ENCODE measurements around the gene GLRA2.

GLRA2 gene

DNA sequence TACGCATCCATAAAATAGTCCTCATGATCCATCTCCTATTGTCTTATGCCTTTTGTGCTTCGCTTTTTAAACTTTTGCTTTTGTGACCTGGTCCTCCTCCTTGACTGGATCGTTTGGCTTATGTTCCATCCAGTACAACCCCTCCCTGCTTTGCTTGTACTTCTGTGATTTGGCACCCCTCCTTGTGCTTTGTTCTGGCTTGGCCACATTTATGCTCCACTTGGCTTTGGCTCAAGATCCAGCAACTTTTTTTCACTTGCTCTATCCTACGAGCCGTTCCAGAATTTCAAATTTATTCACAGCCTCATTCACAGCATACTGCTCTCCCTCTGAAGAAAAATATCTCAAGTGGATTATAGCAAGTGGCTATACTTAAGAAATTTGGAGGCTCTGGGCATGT lies 28.0 kb upstream of the GLRA2 start:
- DNase-seq (ENCODE audit: extremely low spot score) = no peak
- ChIA-PET CTCF (no interaction called here), POLR2A (no interaction called here)
- TF ChIP-seq FOXA1 (IDR thresholded peaks at IDR 0.05) (no peak), SUZ12 (IDR thresholded peaks at IDR 0.05) (no peak), ZNF384 (IDR thresholded peaks at IDR 0.05) (no peak), ARNT (IDR thresholded peaks at IDR 0.05) (no peak), HDGF (IDR thresholded peaks at IDR 0.05; ENCODE audit: borderline replicate concordance) (no peak), LEF1 (IDR thresholded peaks at IDR 0.05; ENCODE audit: borderline replicate concordance) (no peak), L3MBTL2 (conservative IDR thresholded peaks at IDR 0.05) (no peak), CTBP1 (IDR thresholded peaks at IDR 0.05; ENCODE audit: borderline replicate concordance) (no peak), TARDBP (IDR thresholded peaks at IDR 0.05) (no peak), NFRKB (IDR thresholded peaks at IDR 0.05) (no peak), FOXM1 (IDR thresholded peaks at IDR 0.05; ENCODE audit: borderline replicate concordance) (no peak), SP1 (IDR thresholded peaks at IDR 0.05) (no peak), BHLHE40 (IDR thresholded peaks at IDR 0.05; ENCODE audit: borderline replicate concordance) (no peak), FOXK2 (IDR thresholded peaks at IDR 0.05) (no peak), ELF4 (IDR thresholded peaks at IDR 0.05) (no peak)
- TF ChIP-seq, protein P1, sequence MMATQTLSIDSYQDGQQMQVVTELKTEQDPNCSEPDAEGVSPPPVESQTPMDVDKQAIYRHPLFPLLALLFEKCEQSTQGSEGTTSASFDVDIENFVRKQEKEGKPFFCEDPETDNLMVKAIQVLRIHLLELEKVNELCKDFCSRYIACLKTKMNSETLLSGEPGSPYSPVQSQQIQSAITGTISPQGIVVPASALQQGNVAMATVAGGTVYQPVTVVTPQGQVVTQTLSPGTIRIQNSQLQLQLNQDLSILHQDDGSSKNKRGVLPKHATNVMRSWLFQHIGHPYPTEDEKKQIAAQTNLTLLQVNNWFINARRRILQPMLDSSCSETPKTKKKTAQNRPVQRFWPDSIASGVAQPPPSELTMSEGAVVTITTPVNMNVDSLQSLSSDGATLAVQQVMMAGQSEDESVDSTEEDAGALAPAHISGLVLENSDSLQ (IDR thresholded peaks at IDR 0.05) = no peak

DNA sequence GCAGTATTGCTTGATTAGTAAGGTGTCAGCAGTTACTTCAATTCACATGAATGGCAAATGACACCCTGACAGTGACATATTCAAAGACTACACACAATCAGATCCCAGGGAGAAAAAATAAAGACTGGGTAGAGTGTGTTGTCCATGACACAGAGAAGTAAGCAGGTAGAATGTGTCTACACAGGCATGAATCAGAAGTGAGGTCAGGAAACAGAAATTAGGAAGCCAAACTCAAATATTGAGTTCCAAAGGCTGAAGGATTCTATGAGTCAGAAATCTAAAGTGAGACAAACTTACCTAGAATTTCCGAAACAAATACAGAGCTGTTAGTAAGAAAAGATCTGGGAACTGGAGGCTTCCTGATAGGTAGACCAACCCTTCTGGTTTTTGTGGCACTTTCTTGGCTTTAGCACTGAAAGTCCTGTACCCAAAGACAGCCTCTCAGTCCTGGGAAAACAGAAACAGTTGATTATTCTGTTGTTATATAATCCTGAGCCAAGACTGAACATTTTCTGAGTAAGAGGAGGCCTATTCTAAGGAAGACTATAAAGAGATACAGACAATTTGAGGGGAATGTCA lies 24.3 kb upstream of the GLRA2 start:
- no peak for DNase-seq (ENCODE audit: extremely low spot score)
- CTCF ChIA-PET = no interaction called here
- POLR2A ChIA-PET = no interaction called here
- TF ChIP-seq ARNT (IDR thresholded peaks at IDR 0.05) (no peak), BHLHE40 (IDR thresholded peaks at IDR 0.05; ENCODE audit: borderline replicate concordance) (no peak), LEF1 (IDR thresholded peaks at IDR 0.05; ENCODE audit: borderline replicate concordance) (no peak), HDGF (IDR thresholded peaks at IDR 0.05; ENCODE audit: borderline replicate concordance) (no peak), SUZ12 (IDR thresholded peaks at IDR 0.05) (no peak), FOXK2 (IDR thresholded peaks at IDR 0.05) (no peak), SP1 (IDR thresholded peaks at IDR 0.05) (no peak), FOXM1 (IDR thresholded peaks at IDR 0.05; ENCODE audit: borderline replicate concordance) (no peak)
- TF ChIP-seq, protein P1 (IDR thresholded peaks at IDR 0.05) = no peak

DNA sequence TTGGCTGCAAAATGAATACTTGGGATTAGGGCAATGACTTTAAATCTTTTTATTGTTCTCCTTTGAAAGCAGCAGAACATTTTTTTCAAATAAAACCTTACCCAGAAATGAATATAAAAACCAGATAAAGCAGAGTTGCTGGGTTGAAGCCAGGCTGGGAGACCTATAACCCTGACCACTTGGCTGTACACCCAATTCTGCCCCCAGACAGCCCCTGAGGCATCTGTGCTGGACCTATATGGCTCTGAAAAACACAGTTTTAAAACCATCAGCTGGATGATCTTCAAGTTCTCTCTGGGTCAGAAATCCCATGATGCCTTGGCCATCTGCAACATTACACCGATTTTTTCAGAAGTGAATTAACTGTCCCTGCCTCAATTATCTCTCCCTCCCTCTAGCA lies 23.7 kb upstream of the GLRA2 start:
- no peak for DNase-seq (ENCODE audit: extremely low spot score)
- CTCF ChIA-PET = no interaction called here
- POLR2A ChIA-PET = no interaction called here
- TF ChIP-seq, protein P1 (IDR thresholded peaks at IDR 0.05) = no peak
- TF ChIP-seq FOXK2 (IDR thresholded peaks at IDR 0.05) = no peak
- no peak for TF ChIP-seq BHLHE40 (IDR thresholded peaks at IDR 0.05; ENCODE audit: borderline replicate concordance)
- no peak for TF ChIP-seq LEF1 (IDR thresholded peaks at IDR 0.05; ENCODE audit: borderline replicate concordance)
- no peak for TF ChIP-seq HDGF (IDR thresholded peaks at IDR 0.05; ENCODE audit: borderline replicate concordance)
- TF ChIP-seq TARDBP (IDR thresholded peaks at IDR 0.05) = no peak
- no peak for TF ChIP-seq ELF4 (IDR thresholded peaks at IDR 0.05)
- TF ChIP-seq L3MBTL2 (conservative IDR thresholded peaks at IDR 0.05) = no peak
- TF ChIP-seq FOXM1 (IDR thresholded peaks at IDR 0.05; ENCODE audit: borderline replicate concordance) = no peak
- TF ChIP-seq NFRKB (IDR thresholded peaks at IDR 0.05) = no peak

DNA sequence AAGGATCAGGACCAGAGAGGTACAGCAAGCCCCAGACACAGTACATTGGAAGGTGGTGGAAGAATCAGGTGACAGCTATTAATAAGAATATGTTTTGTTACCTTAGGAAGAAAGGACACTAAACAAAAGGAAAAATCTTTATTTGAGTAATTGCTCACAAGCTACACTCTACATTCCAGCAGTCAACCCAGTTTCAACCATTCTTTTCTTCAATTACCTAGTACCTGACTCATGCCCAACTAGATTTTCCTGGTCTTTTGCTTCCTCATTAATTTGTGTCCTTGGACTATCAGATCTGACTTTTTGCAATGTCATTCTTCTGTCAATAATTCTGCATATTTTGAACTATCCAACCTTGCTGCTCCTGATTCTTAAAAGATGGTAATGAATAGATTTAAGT lies 22.5 kb upstream of the GLRA2 start:
- ChIA-PET POLR2A (no interaction called here), CTCF (no interaction called here)
- TF ChIP-seq NFRKB (IDR thresholded peaks at IDR 0.05) = no peak
- TF ChIP-seq TARDBP (IDR thresholded peaks at IDR 0.05) = no peak
- no peak for TF ChIP-seq SUZ12 (IDR thresholded peaks at IDR 0.05)
- no peak for TF ChIP-seq ELF4 (IDR thresholded peaks at IDR 0.05)
- TF ChIP-seq FOXA1 (IDR thresholded peaks at IDR 0.05) = no peak
- no peak for TF ChIP-seq FOXK2 (IDR thresholded peaks at IDR 0.05)
- TF ChIP-seq CTBP1 (IDR thresholded peaks at IDR 0.05; ENCODE audit: borderline replicate concordance) = no peak
- no peak for TF ChIP-seq L3MBTL2 (conservative IDR thresholded peaks at IDR 0.05)
- no peak for TF ChIP-seq FOXM1 (IDR thresholded peaks at IDR 0.05; ENCODE audit: borderline replicate concordance)
- TF ChIP-seq ARNT (IDR thresholded peaks at IDR 0.05) = no peak
- no peak for TF ChIP-seq SP1 (IDR thresholded peaks at IDR 0.05)
- TF ChIP-seq LEF1 (IDR thresholded peaks at IDR 0.05; ENCODE audit: borderline replicate concordance) = no peak
- no peak for TF ChIP-seq BHLHE40 (IDR thresholded peaks at IDR 0.05; ENCODE audit: borderline replicate concordance)
- no peak for TF ChIP-seq HDGF (IDR thresholded peaks at IDR 0.05; ENCODE audit: borderline replicate concordance)
- TF ChIP-seq ZNF384 (IDR thresholded peaks at IDR 0.05) = no peak
- TF ChIP-seq, protein P1 (IDR thresholded peaks at IDR 0.05) = no peak
- DNase-seq (ENCODE audit: extremely low spot score) = no peak

DNA sequence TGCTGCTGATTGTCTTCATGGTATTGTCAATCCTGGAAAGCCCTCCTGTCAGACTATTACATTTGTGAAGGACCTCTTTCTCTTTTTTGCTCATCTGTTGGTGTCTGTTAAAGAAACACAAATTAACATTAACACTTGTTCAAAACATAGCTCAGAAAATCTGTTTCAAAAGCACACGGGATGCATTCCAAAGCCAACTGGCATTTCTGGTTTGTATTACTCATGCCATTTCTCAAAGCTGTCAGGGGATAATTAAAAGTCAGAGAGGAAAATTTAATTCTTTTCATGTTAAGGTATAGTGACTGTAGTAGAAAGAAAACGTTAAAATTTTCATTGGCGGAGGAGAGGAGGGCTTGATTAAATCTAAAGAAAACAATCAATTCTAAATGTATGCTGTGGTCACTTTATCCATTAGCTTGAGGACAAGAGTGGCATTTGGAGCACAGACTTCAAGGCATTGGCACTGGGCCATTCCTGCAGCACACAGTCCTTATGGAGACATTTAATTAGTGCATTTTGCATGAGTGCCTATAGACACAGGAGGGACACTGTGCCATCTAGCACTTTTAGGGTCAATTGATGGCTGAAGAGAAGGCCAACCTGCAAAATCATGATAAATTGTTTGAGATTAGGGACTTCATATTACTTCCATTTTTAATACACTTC lies 21.2 kb upstream of the GLRA2 start:
- DNase-seq (ENCODE audit: extremely low spot score) = no peak
- ChIA-PET POLR2A (no interaction called here), CTCF (interaction anchor here (0.6 kb wide), 1 partner anchor 776 kb away, joined by 5 read pairs; no protein-coding TSS in a partner anchor)
- TF ChIP-seq ARNT (IDR thresholded peaks at IDR 0.05) (no peak), SUZ12 (IDR thresholded peaks at IDR 0.05) (no peak), ELF4 (IDR thresholded peaks at IDR 0.05) (no peak), NFRKB (IDR thresholded peaks at IDR 0.05) (no peak), CTBP1 (IDR thresholded peaks at IDR 0.05; ENCODE audit: borderline replicate concordance) (no peak), SP1 (IDR thresholded peaks at IDR 0.05) (no peak), BHLHE40 (IDR thresholded peaks at IDR 0.05; ENCODE audit: borderline replicate concordance) (no peak), LEF1 (IDR thresholded peaks at IDR 0.05; ENCODE audit: borderline replicate concordance) (no peak), HDGF (IDR thresholded peaks at IDR 0.05; ENCODE audit: borderline replicate concordance) (no peak), TARDBP (IDR thresholded peaks at IDR 0.05) (no peak), FOXK2 (IDR thresholded peaks at IDR 0.05) (no peak), ZNF384 (IDR thresholded peaks at IDR 0.05) (no peak), FOXM1 (IDR thresholded peaks at IDR 0.05; ENCODE audit: borderline replicate concordance) (no peak), L3MBTL2 (conservative IDR thresholded peaks at IDR 0.05) (no peak), FOXA1 (IDR thresholded peaks at IDR 0.05) (no peak)
- TF ChIP-seq, protein P1 (IDR thresholded peaks at IDR 0.05) = no peak

Measured in HEK293T (cell line).